ENCODE data around the gene RAE1.

The RAE1 gene

GRCh38 chr20:57401565-57401918 lies 50.5 kb downstream of the RAE1 start:
- Histone ChIP-seq H3K9me3 (ENCODE audit: control insufficient read depth, insufficient read depth, low read length) (no peaks in the 10 kb centered on the region), H3K27ac (ENCODE audit: low read length) (no peak overlapping the region), H3K4me3 (ENCODE audit: low read length) (no peak overlapping the region), H3K4me1 (ENCODE audit: control insufficient read depth, insufficient read depth, low read length) (no peaks in the 10 kb centered on the region), H3K27me3 (ENCODE audit: control insufficient read depth, insufficient read depth, low read length) (no peaks in the 10 kb centered on the region), H3K36me3 (ENCODE audit: control insufficient read depth, insufficient read depth, low read length) (peaks cover 51% of the 10 kb centered on the region)
- no peak for DNase-seq (ENCODE audit: low read depth, low spot score)
- no CpG with 5 or more reads among the region's 7 CpGs for WGBS (ENCODE audit: insufficient coverage, insufficient read length)

DNA sequence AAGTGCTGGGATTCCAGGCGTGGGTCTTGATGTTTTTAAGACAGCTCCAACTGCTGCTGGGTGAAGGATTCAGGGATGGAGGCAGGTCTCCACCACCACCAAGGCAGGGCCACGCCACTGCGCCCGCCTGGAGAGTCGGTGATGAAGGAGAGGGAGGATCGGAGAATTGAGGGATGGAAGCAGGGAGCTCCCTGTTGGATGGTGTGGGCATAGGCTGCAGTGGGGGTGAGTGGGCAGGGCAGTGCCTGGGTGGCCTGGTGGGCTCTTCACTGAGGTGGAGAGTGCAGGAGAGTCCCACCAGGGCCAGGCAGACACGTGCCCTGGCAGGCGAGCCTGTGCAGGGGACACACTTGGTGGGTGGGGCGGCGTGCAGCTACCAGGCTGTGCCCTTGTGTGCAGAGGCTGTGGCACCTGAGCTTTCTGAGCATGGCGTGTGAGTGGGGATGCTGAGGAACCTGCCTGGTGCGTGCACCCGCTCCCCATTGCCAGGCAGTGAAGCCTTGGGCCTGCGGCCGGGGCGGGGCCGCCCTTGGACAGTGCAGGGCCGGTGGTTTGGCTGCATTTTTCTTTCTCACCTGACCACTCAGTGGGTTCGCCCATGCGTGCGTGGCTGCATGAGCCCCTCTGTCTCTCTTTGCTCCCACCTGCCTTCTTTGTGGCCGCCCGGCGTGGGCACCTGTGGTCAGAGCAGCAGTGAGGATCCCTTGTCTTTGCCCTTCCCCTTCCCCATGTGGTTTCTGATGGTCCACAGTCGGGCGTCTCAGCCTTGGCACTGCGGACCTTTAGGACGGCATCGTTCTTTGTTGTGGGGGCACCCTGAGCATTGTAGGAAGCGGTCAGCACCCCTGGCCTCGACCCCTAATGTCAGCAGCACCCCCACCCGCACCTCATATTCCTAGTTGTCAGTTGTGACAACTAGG lies 51.4 kb downstream of the RAE1 start:
- Histone ChIP-seq H3K4me1 (ENCODE audit: control insufficient read depth, insufficient read depth, low read length) (no peaks in the 10 kb centered on the region), H3K27me3 (ENCODE audit: control insufficient read depth, insufficient read depth, low read length) (no peaks in the 10 kb centered on the region), H3K4me3 (ENCODE audit: low read length) (no peak overlapping the region), H3K27ac (ENCODE audit: low read length) (no peak overlapping the region), H3K36me3 (ENCODE audit: control insufficient read depth, insufficient read depth, low read length) (peaks cover 48% of the 10 kb centered on the region), H3K9me3 (ENCODE audit: control insufficient read depth, insufficient read depth, low read length) (no peaks in the 10 kb centered on the region)
- DNase-seq (ENCODE audit: low read depth, low spot score), result no peak
- WGBS (ENCODE audit: insufficient coverage, insufficient read length), result no CpG with 5 or more reads among the region's 32 CpGs

GRCh38 chr20:57403216-57403615 lies 52.2 kb downstream of the RAE1 start:
- no CpG with 5 or more reads among the region's 10 CpGs for WGBS (ENCODE audit: insufficient coverage, insufficient read length)
- Histone ChIP-seq H3K27ac (ENCODE audit: low read length) (no peak overlapping the region), H3K36me3 (ENCODE audit: control insufficient read depth, insufficient read depth, low read length) (peaks cover 50% of the 10 kb centered on the region), H3K4me1 (ENCODE audit: control insufficient read depth, insufficient read depth, low read length) (no peaks in the 10 kb centered on the region), H3K27me3 (ENCODE audit: control insufficient read depth, insufficient read depth, low read length) (no peaks in the 10 kb centered on the region), H3K4me3 (ENCODE audit: low read length) (no peak overlapping the region), H3K9me3 (ENCODE audit: control insufficient read depth, insufficient read depth, low read length) (no peaks in the 10 kb centered on the region)
- no peak for DNase-seq (ENCODE audit: low read depth, low spot score)

DNA sequence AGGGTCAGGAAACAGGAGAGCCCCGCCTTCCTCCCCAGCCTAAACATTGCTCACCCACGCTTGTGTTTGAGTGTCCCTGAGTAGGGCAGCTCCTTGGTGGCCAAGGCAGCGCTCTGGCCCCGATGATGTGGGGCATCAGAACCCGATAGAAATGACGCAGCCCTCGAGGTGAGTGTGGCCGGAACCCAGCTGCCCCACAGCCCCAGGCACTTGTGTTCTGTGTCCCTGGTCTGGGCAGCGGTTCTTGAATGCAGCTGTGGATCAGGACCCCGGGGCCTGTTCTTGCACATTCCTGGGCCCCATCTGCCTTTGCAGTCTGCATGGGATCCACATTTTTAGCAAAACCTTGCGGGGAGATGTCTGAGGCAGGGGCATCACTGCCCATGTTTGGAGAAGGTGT lies 53.0 kb downstream of the RAE1 start:
- no peak for DNase-seq (ENCODE audit: low read depth, low spot score)
- Histone ChIP-seq H3K4me1 (ENCODE audit: control insufficient read depth, insufficient read depth, low read length) (no peaks in the 10 kb centered on the region; the same call in 1 of the 2 replicates), H3K36me3 (ENCODE audit: control insufficient read depth, insufficient read depth, low read length) (peaks cover 53% of the 10 kb centered on the region), H3K4me3 (ENCODE audit: low read length) (no peak overlapping the region), H3K27me3 (ENCODE audit: control insufficient read depth, insufficient read depth, low read length) (no peaks in the 10 kb centered on the region), H3K9me3 (ENCODE audit: control insufficient read depth, insufficient read depth, low read length) (no peaks in the 10 kb centered on the region), H3K27ac (ENCODE audit: low read length) (no peak overlapping the region)
- no CpG with 5 or more reads among the region's 11 CpGs for WGBS (ENCODE audit: insufficient coverage, insufficient read length)

- H3K27me3 ChIP-seq (ENCODE audit: control insufficient read depth, insufficient read depth, low read length), result no peaks in the 10 kb centered on the region
- no peak overlapping the region for H3K4me3 ChIP-seq (ENCODE audit: low read length)
- peaks cover 52% of the 10 kb centered on the region for H3K36me3 ChIP-seq (ENCODE audit: control insufficient read depth, insufficient read depth, low read length)
- no peaks in the 10 kb centered on the region for H3K9me3 ChIP-seq (ENCODE audit: control insufficient read depth, insufficient read depth, low read length)
- DNase-seq (ENCODE audit: low read depth, low spot score), result no peak
- H3K4me1 ChIP-seq (ENCODE audit: control insufficient read depth, insufficient read depth, low read length), result no peaks in the 10 kb centered on the region; the same call in 1 of the 2 replicates
- no CpG with 5 or more reads among the region's 22 CpGs for WGBS (ENCODE audit: insufficient coverage, insufficient read length)
- no peak overlapping the region for H3K27ac ChIP-seq (ENCODE audit: low read length)
Measured at GRCh38 chr20:57404419-57405072, 53.5 kb downstream of the RAE1 start.

DNA sequence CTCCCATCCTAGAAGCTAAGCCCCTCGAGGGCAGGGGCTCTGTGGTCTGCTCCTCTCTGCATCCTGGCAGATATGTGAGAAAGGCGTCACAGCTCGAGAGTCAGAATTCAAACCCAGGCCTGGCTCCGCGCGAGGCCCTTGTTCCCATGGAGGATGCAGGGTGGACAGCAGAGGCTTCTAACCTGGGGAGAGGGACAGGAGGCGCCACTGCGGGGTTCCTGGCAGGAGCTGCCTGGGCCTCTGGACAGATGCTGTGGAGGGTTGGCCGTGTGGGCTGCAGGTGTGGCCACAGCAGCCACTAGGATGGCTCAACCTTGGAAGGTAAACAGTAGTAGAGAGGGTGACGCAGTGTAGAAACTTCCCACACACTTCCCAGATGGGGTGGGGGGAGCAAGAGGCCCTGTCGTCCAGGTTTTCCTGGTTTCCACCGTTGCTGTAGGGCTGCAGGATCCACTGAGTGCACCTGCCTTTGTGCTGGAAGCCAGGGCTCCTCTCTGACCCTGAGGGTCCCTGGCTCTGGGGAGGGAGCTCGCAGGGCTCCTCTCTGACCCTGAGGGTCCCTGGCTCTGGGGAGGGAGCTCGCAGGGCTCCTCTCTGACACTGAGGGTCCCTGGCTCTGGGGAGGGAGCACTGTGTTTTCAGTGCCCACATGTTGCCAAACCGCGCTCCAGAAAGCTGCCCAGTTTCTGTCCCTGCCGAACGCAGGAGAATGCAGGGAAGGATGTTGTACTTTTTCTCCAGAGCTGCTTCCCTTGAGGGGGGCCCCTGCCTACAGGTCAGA lies 54.4 kb downstream of the RAE1 start:
- Histone ChIP-seq H3K27ac (ENCODE audit: low read length) (no peak overlapping the region), H3K36me3 (ENCODE audit: control insufficient read depth, insufficient read depth, low read length) (peaks cover 48% of the 10 kb centered on the region), H3K27me3 (ENCODE audit: control insufficient read depth, insufficient read depth, low read length) (no peaks in the 10 kb centered on the region), H3K9me3 (ENCODE audit: control insufficient read depth, insufficient read depth, low read length) (no peaks in the 10 kb centered on the region), H3K4me3 (ENCODE audit: low read length) (no peak overlapping the region), H3K4me1 (ENCODE audit: control insufficient read depth, insufficient read depth, low read length) (no peaks in the 10 kb centered on the region; the same call in 1 of the 2 replicates)
- no CpG with 5 or more reads among the region's 18 CpGs for WGBS (ENCODE audit: insufficient coverage, insufficient read length)
- no peak for DNase-seq (ENCODE audit: low read depth, low spot score)

DNA sequence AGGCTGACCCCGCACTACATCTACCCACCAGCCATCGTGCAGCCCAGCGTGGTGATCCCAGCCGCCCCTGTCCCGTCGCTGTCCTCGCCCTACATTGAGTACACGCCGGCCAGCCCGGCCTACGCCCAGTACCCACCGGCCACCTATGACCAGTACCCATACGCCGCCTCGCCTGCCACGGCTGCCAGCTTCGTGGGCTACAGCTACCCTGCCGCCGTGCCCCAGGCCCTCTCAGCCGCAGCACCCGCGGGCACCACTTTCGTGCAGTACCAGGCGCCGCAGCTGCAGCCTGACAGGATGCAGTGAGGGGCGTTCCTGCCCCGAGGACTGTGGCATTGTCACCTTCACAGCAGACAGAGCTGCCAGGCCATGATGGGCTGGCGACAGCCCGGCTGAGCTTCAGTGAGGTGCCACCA lies 56.5 kb downstream of the RAE1 start:
- no CpG with 5 or more reads among the region's 29 CpGs for WGBS (ENCODE audit: insufficient coverage, insufficient read length)
- Histone ChIP-seq H3K9me3 (ENCODE audit: control insufficient read depth, insufficient read depth, low read length) (no peaks in the 10 kb centered on the region), H3K4me1 (ENCODE audit: control insufficient read depth, insufficient read depth, low read length) (no peaks in the 10 kb centered on the region; the same call in 1 of the 2 replicates), H3K36me3 (ENCODE audit: control insufficient read depth, insufficient read depth, low read length) (peaks cover 42% of the 10 kb centered on the region), H3K4me3 (ENCODE audit: low read length) (no peak overlapping the region), H3K27me3 (ENCODE audit: control insufficient read depth, insufficient read depth, low read length) (no peaks in the 10 kb centered on the region), H3K27ac (ENCODE audit: low read length) (no peak overlapping the region)
- DNase-seq (ENCODE audit: low read depth, low spot score), result no peak

- Histone ChIP-seq H3K4me3 (ENCODE audit: low read length) (no peak overlapping the region), H3K27ac (ENCODE audit: low read length) (no peak overlapping the region), H3K4me1 (ENCODE audit: control insufficient read depth, insufficient read depth, low read length) (no peaks in the 10 kb centered on the region; the same call in 1 of the 2 replicates), H3K36me3 (ENCODE audit: control insufficient read depth, insufficient read depth, low read length) (peaks cover 38% of the 10 kb centered on the region), H3K9me3 (ENCODE audit: control insufficient read depth, insufficient read depth, low read length) (no peaks in the 10 kb centered on the region), H3K27me3 (ENCODE audit: control insufficient read depth, insufficient read depth, low read length) (no peaks in the 10 kb centered on the region)
- DNase-seq (ENCODE audit: low read depth, low spot score), result no peak
- no CpG with 5 or more reads among the region's 13 CpGs for WGBS (ENCODE audit: insufficient coverage, insufficient read length)
Measured at GRCh38 chr20:57408131-57408530, 57.1 kb downstream of the RAE1 start.

GRCh38 chr20:57408536-57409233 lies 57.6 kb downstream of the RAE1 start:
- WGBS (ENCODE audit: insufficient coverage, insufficient read length), result no CpG with 5 or more reads among the region's 29 CpGs
- H3K27ac ChIP-seq (ENCODE audit: low read length), result no peak overlapping the region
- no peaks in the 10 kb centered on the region for H3K27me3 ChIP-seq (ENCODE audit: control insufficient read depth, insufficient read depth, low read length)
- H3K4me1 ChIP-seq (ENCODE audit: control insufficient read depth, insufficient read depth, low read length), result no peaks in the 10 kb centered on the region; the same call in 1 of the 2 replicates
- H3K9me3 ChIP-seq (ENCODE audit: control insufficient read depth, insufficient read depth, low read length), result no peaks in the 10 kb centered on the region
- peaks cover 38% of the 10 kb centered on the region for H3K36me3 ChIP-seq (ENCODE audit: control insufficient read depth, insufficient read depth, low read length)
- H3K4me3 ChIP-seq (ENCODE audit: low read length), result no peak overlapping the region
- DNase-seq (ENCODE audit: low read depth, low spot score), result no peak

GRCh38 chr20:57409316-57409671 lies 58.2 kb downstream of the RAE1 start:
- H3K27me3 ChIP-seq (ENCODE audit: control insufficient read depth, insufficient read depth, low read length), result no peaks in the 10 kb centered on the region
- peaks cover 38% of the 10 kb centered on the region for H3K36me3 ChIP-seq (ENCODE audit: control insufficient read depth, insufficient read depth, low read length)
- H3K9me3 ChIP-seq (ENCODE audit: control insufficient read depth, insufficient read depth, low read length), result no peaks in the 10 kb centered on the region
- no peak overlapping the region for H3K4me3 ChIP-seq (ENCODE audit: low read length)
- no peak for DNase-seq (ENCODE audit: low read depth, low spot score)
- WGBS (ENCODE audit: insufficient coverage, insufficient read length), result no CpG with 5 or more reads among the region's 16 CpGs
- H3K27ac ChIP-seq (ENCODE audit: low read length), result no peak overlapping the region
- no peaks in the 10 kb centered on the region; the same call in 1 of the 2 replicates for H3K4me1 ChIP-seq (ENCODE audit: control insufficient read depth, insufficient read depth, low read length)

Measured in iPS DF 6.9 (cell line).